GM12872 (cell line): ENCODE data around the gene WNT7B.

Experiments
- TF ChIP-seq, protein P1 (sequence below): IDR thresholded peaks from 3 replicates; pipeline ENCODE4 v1.5.1; 2011; ENCODE audit warnings: low read depth, mild to moderate bottlenecking, low read length, moderate library complexity; ENCODE audit not compliant: insufficient read depth

The WNT7B gene

GRCh38 chr22:45996241-45997076 is 19.5 kb upstream of the WNT7B start:
- TF ChIP-seq, protein P1, sequence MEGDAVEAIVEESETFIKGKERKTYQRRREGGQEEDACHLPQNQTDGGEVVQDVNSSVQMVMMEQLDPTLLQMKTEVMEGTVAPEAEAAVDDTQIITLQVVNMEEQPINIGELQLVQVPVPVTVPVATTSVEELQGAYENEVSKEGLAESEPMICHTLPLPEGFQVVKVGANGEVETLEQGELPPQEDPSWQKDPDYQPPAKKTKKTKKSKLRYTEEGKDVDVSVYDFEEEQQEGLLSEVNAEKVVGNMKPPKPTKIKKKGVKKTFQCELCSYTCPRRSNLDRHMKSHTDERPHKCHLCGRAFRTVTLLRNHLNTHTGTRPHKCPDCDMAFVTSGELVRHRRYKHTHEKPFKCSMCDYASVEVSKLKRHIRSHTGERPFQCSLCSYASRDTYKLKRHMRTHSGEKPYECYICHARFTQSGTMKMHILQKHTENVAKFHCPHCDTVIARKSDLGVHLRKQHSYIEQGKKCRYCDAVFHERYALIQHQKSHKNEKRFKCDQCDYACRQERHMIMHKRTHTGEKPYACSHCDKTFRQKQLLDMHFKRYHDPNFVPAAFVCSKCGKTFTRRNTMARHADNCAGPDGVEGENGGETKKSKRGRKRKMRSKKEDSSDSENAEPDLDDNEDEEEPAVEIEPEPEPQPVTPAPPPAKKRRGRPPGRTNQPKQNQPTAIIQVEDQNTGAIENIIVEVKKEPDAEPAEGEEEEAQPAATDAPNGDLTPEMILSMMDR: no peak

DNA sequence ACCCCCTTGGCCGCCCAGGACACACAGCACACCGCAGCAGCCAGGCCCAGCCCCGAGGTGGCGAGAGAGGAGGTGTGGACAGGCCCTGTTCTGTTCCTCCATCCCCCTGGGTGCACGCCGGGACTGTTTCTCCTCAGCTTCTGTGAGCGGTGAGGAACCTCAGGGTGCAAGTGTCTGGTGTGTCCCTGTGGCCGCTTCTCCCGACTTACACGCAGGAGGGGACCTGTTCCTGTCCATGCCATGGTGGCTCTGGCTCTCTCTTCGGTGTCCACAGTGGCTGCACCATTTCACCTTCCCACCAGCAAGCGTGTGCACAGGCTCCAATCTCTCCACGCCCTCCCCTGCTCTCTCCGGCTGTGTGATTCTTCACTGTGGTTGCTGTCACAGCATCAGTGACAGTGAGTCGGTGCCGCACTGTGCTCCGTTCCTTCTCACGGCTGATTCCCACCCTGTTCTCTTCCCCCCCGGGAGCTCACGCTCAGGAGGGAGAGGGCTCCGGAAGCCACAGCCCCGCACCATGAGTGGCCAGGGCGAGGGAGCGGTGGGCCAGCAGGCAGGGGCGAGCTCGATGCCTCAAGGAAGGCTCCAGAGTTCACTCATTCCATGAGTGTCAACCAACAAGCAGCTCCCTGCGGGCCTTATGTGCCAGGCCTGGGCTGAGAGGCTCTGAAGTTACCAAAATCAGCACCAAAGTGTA is 18.6 kb upstream of the WNT7B start:
- TF ChIP-seq, protein P1: no peak

GRCh38 chr22:45994491-45995404 is 17.8 kb upstream of the WNT7B start:
- TF ChIP-seq, protein P1: peak; percentile 95

DNA sequence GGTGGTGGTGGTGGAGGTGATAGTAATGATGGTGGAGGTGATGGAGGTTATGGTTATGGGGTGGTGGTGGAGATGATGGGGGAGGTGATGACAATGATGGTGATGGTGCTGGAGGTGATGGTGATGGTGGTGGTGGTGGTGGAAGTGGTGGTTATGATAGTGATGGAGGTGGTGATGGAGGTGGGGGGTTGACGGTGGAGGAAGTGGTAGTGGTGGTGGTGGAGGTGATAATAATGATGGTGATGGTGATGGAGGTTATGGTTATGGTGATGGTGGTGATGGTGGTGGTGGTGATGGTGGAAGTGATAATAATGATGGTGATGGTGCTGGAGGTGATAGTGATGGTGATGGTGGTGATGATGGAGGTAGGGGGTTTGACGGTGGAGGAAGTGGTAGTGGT is 16.9 kb upstream of the WNT7B start:
- TF ChIP-seq, protein P1: no peak

DNA sequence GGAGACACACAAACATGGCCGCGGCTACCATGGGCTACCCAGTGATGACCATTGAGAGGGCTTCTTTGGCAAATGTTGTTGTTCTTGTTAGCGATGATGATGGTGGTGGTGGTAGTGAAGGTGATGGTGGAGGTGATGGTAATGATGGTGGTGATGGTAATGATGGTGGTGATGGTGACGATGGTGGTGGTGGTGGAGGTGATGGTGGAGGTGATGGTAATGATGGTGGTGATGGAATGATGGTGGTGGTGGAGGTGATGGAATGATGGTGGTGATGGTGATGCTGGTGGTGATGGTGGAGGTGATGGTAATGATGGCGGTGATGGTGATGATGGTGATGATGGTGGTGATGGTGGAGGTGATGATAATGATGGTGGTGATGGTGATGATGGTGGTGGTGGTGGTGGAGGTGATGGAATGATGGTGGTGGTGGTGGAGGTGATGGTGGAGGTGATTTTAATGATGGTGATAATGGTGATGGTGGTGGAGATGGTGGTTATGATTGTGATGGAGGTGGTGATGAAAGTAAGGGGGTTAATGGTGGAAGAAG is 16.3 kb upstream of the WNT7B start:
- TF ChIP-seq, protein P1: no peak

DNA sequence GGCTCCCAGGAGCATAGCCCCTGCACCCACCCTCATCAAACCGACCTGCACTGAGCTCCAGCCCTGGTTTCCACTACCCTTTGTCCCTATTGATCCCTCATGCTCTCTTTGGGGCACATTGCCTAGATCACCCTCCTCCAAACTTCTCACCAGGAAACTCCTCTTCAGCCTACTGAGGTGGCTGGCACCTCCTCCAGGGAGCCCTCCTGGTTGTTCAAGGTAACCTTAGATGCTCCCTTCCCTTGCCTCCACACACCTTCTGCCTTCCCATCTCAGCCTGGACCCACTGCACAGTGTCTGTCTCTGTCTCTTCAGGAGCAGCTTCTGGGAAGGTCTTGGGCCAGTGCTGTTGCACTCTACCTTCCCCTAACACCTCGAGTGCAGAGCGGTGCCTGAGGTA is 15.8 kb upstream of the WNT7B start:
- TF ChIP-seq, protein P1: no peak
